ELF-1 (cell line): ENCODE results near the gene NKAIN1.
"Not testable (repeated sequence)": the region's sequence is repeated elsewhere in the genome, so short reads cannot be mapped to it uniquely, and the experiment has no call there.

Source experiments
- DNase-seq: peaks from one replicate; pipeline ENCODE4 v3.0.0-alpha.2; 2016; ENCODE audit warnings: low read depth, low spot score

NKAIN1 gene

GRCh38 chr1:31154000-31154631 is 85.6 kb downstream of the NKAIN1 start:
- no peak for DNase-seq

GRCh38 chr1:31153423-31153822 is 86.3 kb downstream of the NKAIN1 start:
- DNase-seq, result no peak

GRCh38 chr1:31152181-31152795 is 87.4 kb downstream of the NKAIN1 start:
- peak; percentile 50 for DNase-seq

GRCh38 chr1:31151402-31151801 is 88.3 kb downstream of the NKAIN1 start:
- no peak for DNase-seq

GRCh38 chr1:31148409-31148808 is 91.3 kb downstream of the NKAIN1 start:
- DNase-seq, result no peak

GRCh38 chr1:31145648-31146047 is 94.0 kb downstream of the NKAIN1 start:
- DNase-seq, result no peak

- no peak for DNase-seq
Observed at GRCh38 chr1:31144442-31144841, 95.2 kb downstream of the NKAIN1 start.

- DNase-seq, result no peak
Observed at GRCh38 chr1:31143455-31143854, 96.2 kb downstream of the NKAIN1 start.

GRCh38 chr1:31142406-31142805 is 97.3 kb downstream of the NKAIN1 start:
- no peak for DNase-seq

GRCh38 chr1:31140299-31140698 is 99.4 kb downstream of the NKAIN1 start:
- DNase-seq, result no peak

- DNase-seq, result not testable (repeated sequence)
Observed at GRCh38 chr1:31138797-31139521, 100.7 kb downstream of the NKAIN1 start.

- DNase-seq, result not testable (repeated sequence)
Observed at GRCh38 chr1:31137873-31138272, 101.8 kb downstream of the NKAIN1 start.

- no peak for DNase-seq
Observed at GRCh38 chr1:31135973-31136600, 103.6 kb downstream of the NKAIN1 start.

GRCh38 chr1:31133368-31133767 is 106.3 kb downstream of the NKAIN1 start:
- DNase-seq, result no peak
